HepG2 (cell line): ENCODE results near the gene PCBD1. TPM values are rescaled to one million over a fixed set of nuclear protein-coding genes. Genes with fewer than 3 reads are reported as not detected.

Experiments used
- BCL6 ChIP-seq: IDR thresholded peaks from 2 replicates; pipeline ENCODE4 v1.6.1; 2016; ENCODE audit warnings: missing genetic modification reagents, missing compliant biosample characterization
- RFX5 ChIP-seq: IDR thresholded peaks from 2 replicates; pipeline ENCODE4 v1.6.1; 2011; ENCODE audit warnings: low read depth, low read length, improper control_type of control experiment
- ZFY ChIP-seq: sonication (generic); formaldehyde crosslinking; IDR thresholded peaks from 2 replicates; pipeline ENCODE4 v1.4.0; 2020; ENCODE audit warnings: missing genetic modification reagents
- ZNF263 ChIP-seq: sonication (generic); formaldehyde crosslinking; IDR thresholded peaks from 2 replicates; pipeline ENCODE4 v1.4.0; 2020; ENCODE audit warnings: missing genetic modification reagents
- ZNF569 ChIP-seq: sonication (generic); formaldehyde crosslinking; IDR thresholded peaks from 2 replicates; pipeline ENCODE4 v1.5.0; 2020; ENCODE audit warnings: mild to moderate bottlenecking, missing genetic modification reagents, moderate library complexity, borderline replicate concordance
- polyA plus RNA-seq, 8 experiments: library from polyadenylated mRNA; depleted of rRNA in 3 of 8; stranded (reverse) in 7 of 8; unstranded in 1 of 8; fragments of >200 nt; fragmentation: Illumina TruSeq in 4 of 8; extraction: Trizol in 4 of 8; gene quantifications; 2 replicates each; pipeline versions ENCODE4 v1.2.1 to v1.2.3, GENCODE V29; 2011 to 2016; ENCODE audit warnings: low read depth in 4 of 8, missing spikeins in 1 of 8, mixed read lengths in 1 of 8; ENCODE audit not compliant: insufficient read depth in 1 of 8
- total RNA-seq, 5 experiments: library from RNA; depleted of rRNA; stranded (reverse); fragments of >200 nt; fragmentation: Illumina TruSeq; extraction: Trizol; gene quantifications; 2 replicates each; pipeline ENCODE4 v1.2.3, GENCODE V29; 2016; ENCODE audit warnings: low read depth in 1 of 5
- TF ChIP-seq, protein P1 (sequence below): sonication (generic); formaldehyde crosslinking; IDR thresholded peaks from 2 replicates; pipeline ENCODE4 v1.5.1; 2020; ENCODE audit warnings: mild to moderate bottlenecking, missing genetic modification reagents, moderate library complexity
- TF ChIP-seq, protein P2 (sequence below): IDR thresholded peaks from 2 replicates; pipeline ENCODE4 v1.6.1; 2012; ENCODE audit warnings: inconsistent platforms
- TF ChIP-seq, protein P3 (sequence below): IDR thresholded peaks from 2 replicates; pipeline ENCODE4 v1.4.0; 2020; ENCODE audit warnings: mild to moderate bottlenecking, missing genetic modification reagents
- TF ChIP-seq, protein P4 (sequence below): sonication (generic); formaldehyde crosslinking; IDR thresholded peaks from 2 replicates; pipeline ENCODE4 v1.4.0; 2020; ENCODE audit warnings: missing genetic modification reagents
- TF ChIP-seq, protein P5 (sequence below): fragments of 450-650 bp; IDR thresholded peaks from 2 replicates; pipeline ENCODE4 v1.6.1; 2017; ENCODE audit warnings: mild to moderate bottlenecking
- TF ChIP-seq, protein P6 (sequence below): IDR thresholded peaks from 2 replicates; pipeline ENCODE4 v1.6.1; 2016; ENCODE audit warnings: missing compliant biosample characterization, missing genetic modification reagents, borderline replicate concordance

Gene PCBD1
- total and polyA plus RNA-seq, 2 of the 13 experiments (the other 11 are each of a cell fraction or from before 2014, with no cell fraction given) = 95.3 to 168 TPM

DNA sequence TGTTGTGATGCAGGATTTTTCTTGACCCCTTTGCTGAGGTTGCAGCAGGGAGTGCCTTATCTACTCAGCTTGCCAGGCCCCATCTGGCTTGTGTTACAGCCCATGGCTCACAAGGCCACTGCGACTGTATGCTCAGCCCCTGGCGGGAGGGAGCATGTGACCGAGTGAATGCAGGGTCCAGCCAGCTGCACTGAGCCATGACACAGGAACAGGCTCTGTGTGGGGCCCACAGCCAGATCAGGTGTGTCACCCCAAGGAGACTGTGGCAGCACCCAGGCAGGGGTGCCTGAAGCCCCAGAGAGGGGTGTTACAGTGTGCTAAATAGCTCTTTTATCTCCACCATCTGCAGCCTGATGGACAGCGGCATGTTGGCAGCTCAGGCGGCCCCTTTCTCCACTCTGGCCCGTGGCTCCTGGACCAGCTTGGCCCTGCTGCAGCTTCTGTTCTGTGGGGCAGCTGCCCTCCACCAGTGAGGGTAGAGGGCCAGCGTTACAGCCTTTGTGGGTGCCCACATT is 2.6 kb upstream of the PCBD1 start (continued):
- TF ChIP-seq, protein P1, sequence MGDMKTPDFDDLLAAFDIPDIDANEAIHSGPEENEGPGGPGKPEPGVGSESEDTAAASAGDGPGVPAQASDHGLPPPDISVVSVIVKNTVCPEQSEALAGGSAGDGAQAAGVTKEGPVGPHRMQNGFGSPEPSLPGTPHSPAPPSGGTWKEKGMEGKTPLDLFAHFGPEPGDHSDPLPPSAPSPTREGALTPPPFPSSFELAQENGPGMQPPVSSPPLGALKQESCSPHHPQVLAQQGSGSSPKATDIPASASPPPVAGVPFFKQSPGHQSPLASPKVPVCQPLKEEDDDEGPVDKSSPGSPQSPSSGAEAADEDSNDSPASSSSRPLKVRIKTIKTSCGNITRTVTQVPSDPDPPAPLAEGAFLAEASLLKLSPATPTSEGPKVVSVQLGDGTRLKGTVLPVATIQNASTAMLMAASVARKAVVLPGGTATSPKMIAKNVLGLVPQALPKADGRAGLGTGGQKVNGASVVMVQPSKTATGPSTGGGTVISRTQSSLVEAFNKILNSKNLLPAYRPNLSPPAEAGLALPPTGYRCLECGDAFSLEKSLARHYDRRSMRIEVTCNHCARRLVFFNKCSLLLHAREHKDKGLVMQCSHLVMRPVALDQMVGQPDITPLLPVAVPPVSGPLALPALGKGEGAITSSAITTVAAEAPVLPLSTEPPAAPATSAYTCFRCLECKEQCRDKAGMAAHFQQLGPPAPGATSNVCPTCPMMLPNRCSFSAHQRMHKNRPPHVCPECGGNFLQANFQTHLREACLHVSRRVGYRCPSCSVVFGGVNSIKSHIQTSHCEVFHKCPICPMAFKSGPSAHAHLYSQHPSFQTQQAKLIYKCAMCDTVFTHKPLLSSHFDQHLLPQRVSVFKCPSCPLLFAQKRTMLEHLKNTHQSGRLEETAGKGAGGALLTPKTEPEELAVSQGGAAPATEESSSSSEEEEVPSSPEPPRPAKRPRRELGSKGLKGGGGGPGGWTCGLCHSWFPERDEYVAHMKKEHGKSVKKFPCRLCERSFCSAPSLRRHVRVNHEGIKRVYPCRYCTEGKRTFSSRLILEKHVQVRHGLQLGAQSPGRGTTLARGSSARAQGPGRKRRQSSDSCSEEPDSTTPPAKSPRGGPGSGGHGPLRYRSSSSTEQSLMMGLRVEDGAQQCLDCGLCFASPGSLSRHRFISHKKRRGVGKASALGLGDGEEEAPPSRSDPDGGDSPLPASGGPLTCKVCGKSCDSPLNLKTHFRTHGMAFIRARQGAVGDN = peak; percentile 89
- TF ChIP-seq, protein P2, sequence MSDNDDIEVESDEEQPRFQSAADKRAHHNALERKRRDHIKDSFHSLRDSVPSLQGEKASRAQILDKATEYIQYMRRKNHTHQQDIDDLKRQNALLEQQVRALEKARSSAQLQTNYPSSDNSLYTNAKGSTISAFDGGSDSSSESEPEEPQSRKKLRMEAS = peak; percentile 87
- TF ChIP-seq ZNF569 (CRISPR knock-in tag) = no peak
- TF ChIP-seq RFX5 = no peak
- TF ChIP-seq, protein P3, sequence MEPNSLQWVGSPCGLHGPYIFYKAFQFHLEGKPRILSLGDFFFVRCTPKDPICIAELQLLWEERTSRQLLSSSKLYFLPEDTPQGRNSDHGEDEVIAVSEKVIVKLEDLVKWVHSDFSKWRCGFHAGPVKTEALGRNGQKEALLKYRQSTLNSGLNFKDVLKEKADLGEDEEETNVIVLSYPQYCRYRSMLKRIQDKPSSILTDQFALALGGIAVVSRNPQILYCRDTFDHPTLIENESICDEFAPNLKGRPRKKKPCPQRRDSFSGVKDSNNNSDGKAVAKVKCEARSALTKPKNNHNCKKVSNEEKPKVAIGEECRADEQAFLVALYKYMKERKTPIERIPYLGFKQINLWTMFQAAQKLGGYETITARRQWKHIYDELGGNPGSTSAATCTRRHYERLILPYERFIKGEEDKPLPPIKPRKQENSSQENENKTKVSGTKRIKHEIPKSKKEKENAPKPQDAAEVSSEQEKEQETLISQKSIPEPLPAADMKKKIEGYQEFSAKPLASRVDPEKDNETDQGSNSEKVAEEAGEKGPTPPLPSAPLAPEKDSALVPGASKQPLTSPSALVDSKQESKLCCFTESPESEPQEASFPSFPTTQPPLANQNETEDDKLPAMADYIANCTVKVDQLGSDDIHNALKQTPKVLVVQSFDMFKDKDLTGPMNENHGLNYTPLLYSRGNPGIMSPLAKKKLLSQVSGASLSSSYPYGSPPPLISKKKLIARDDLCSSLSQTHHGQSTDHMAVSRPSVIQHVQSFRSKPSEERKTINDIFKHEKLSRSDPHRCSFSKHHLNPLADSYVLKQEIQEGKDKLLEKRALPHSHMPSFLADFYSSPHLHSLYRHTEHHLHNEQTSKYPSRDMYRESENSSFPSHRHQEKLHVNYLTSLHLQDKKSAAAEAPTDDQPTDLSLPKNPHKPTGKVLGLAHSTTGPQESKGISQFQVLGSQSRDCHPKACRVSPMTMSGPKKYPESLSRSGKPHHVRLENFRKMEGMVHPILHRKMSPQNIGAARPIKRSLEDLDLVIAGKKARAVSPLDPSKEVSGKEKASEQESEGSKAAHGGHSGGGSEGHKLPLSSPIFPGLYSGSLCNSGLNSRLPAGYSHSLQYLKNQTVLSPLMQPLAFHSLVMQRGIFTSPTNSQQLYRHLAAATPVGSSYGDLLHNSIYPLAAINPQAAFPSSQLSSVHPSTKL (CRISPR knock-in tag) = peak; percentile 23; the same call in 1 of the 2 replicates
- TF ChIP-seq BCL6 (CRISPR knock-in tag) = 0 out of 2 replicates have a peak, but pooled peaks have one; percentile 38
- TF ChIP-seq, protein P4, sequence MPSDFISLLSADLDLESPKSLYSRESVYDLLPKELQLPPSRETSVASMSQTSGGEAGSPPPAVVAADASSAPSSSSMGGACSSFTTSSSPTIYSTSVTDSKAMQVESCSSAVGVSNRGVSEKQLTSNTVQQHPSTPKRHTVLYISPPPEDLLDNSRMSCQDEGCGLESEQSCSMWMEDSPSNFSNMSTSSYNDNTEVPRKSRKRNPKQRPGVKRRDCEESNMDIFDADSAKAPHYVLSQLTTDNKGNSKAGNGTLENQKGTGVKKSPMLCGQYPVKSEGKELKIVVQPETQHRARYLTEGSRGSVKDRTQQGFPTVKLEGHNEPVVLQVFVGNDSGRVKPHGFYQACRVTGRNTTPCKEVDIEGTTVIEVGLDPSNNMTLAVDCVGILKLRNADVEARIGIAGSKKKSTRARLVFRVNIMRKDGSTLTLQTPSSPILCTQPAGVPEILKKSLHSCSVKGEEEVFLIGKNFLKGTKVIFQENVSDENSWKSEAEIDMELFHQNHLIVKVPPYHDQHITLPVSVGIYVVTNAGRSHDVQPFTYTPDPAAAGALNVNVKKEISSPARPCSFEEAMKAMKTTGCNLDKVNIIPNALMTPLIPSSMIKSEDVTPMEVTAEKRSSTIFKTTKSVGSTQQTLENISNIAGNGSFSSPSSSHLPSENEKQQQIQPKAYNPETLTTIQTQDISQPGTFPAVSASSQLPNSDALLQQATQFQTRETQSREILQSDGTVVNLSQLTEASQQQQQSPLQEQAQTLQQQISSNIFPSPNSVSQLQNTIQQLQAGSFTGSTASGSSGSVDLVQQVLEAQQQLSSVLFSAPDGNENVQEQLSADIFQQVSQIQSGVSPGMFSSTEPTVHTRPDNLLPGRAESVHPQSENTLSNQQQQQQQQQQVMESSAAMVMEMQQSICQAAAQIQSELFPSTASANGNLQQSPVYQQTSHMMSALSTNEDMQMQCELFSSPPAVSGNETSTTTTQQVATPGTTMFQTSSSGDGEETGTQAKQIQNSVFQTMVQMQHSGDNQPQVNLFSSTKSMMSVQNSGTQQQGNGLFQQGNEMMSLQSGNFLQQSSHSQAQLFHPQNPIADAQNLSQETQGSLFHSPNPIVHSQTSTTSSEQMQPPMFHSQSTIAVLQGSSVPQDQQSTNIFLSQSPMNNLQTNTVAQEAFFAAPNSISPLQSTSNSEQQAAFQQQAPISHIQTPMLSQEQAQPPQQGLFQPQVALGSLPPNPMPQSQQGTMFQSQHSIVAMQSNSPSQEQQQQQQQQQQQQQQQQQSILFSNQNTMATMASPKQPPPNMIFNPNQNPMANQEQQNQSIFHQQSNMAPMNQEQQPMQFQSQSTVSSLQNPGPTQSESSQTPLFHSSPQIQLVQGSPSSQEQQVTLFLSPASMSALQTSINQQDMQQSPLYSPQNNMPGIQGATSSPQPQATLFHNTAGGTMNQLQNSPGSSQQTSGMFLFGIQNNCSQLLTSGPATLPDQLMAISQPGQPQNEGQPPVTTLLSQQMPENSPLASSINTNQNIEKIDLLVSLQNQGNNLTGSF = no peak
- TF ChIP-seq ZNF263 (CRISPR knock-in tag) = 0 out of 2 replicates have a peak, but pooled peaks have one; percentile 25
- peak; percentile 73 for TF ChIP-seq ZFY (CRISPR knock-in tag)
- TF ChIP-seq, protein P5, sequence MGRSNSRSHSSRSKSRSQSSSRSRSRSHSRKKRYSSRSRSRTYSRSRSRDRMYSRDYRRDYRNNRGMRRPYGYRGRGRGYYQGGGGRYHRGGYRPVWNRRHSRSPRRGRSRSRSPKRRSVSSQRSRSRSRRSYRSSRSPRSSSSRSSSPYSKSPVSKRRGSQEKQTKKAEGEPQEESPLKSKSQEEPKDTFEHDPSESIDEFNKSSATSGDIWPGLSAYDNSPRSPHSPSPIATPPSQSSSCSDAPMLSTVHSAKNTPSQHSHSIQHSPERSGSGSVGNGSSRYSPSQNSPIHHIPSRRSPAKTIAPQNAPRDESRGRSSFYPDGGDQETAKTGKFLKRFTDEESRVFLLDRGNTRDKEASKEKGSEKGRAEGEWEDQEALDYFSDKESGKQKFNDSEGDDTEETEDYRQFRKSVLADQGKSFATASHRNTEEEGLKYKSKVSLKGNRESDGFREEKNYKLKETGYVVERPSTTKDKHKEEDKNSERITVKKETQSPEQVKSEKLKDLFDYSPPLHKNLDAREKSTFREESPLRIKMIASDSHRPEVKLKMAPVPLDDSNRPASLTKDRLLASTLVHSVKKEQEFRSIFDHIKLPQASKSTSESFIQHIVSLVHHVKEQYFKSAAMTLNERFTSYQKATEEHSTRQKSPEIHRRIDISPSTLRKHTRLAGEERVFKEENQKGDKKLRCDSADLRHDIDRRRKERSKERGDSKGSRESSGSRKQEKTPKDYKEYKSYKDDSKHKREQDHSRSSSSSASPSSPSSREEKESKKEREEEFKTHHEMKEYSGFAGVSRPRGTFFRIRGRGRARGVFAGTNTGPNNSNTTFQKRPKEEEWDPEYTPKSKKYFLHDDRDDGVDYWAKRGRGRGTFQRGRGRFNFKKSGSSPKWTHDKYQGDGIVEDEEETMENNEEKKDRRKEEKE = no peak
- TF ChIP-seq, protein P6, sequence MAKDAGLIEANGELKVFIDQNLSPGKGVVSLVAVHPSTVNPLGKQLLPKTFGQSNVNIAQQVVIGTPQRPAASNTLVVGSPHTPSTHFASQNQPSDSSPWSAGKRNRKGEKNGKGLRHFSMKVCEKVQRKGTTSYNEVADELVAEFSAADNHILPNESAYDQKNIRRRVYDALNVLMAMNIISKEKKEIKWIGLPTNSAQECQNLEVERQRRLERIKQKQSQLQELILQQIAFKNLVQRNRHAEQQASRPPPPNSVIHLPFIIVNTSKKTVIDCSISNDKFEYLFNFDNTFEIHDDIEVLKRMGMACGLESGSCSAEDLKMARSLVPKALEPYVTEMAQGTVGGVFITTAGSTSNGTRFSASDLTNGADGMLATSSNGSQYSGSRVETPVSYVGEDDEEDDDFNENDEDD (CRISPR knock-in tag) = peak; percentile 85
